ENCODE results near the gene RERE. TPM values are rescaled to one million over a fixed set of nuclear protein-coding genes. Genes with fewer than 3 reads are reported as not detected.
A peak's percentile ranks its signal among the peaks of the same experiment; 100 is the strongest.

Gene RERE
- total RNA-seq, 1 donor from 2014 or later: 252 TPM

GRCh38 chr1:8640950-8641349 lies 176.5 kb downstream of the RERE start:
- Mint-ChIP-seq H3K36me3 (ENCODE audit: unreplicated experiment) (no peaks in the 10 kb centered on the region), H3K4me1 (ENCODE audit: low read depth, unreplicated experiment) (peaks cover 52% of the 10 kb centered on the region), H3K9me3 (ENCODE audit: unreplicated experiment) (peaks cover 20% of the 10 kb centered on the region), H3K27ac (ENCODE audit: unreplicated experiment) (peak overlapping the region; percentile 97), H3K27me3 (ENCODE audit: unreplicated experiment) (peaks cover 5% of the 10 kb centered on the region), H3K4me3 (ENCODE audit: unreplicated experiment) (peak overlapping the region; percentile 47)
- TF ChIP-seq CTCF (IDR thresholded peaks at IDR 0.05; ENCODE audit: partially characterized antibody, unreplicated experiment): no peak
- DNase-seq: no peak

- no peak for DNase-seq
Observed at GRCh38 chr1:8639148-8639547, 178.3 kb downstream of the RERE start.

GRCh38 chr1:8633741-8634501 lies 183.5 kb downstream of the RERE start:
- Mint-ChIP-seq H3K27me3 (ENCODE audit: unreplicated experiment) (peaks cover 3% of the 10 kb centered on the region), H3K36me3 (ENCODE audit: unreplicated experiment) (no peaks in the 10 kb centered on the region), H3K9me3 (ENCODE audit: unreplicated experiment) (peaks cover 20% of the 10 kb centered on the region), H3K4me3 (ENCODE audit: unreplicated experiment) (no peak overlapping the region), H3K27ac (ENCODE audit: unreplicated experiment) (peak overlapping the region; percentile 7), H3K4me1 (ENCODE audit: low read depth, unreplicated experiment) (peaks cover 48% of the 10 kb centered on the region)
- no peak for DNase-seq
- TF ChIP-seq CTCF (IDR thresholded peaks at IDR 0.05; ENCODE audit: partially characterized antibody, unreplicated experiment): no peak

More at GRCh38 chr1:8639148-8639547, 178.3 kb downstream of the RERE start:
- Mint-ChIP-seq H3K27me3 (ENCODE audit: unreplicated experiment) (peaks cover 5% of the 10 kb centered on the region), H3K9me3 (ENCODE audit: unreplicated experiment) (peaks cover 18% of the 10 kb centered on the region), H3K36me3 (ENCODE audit: unreplicated experiment) (no peaks in the 10 kb centered on the region), H3K4me3 (ENCODE audit: unreplicated experiment) (no peak overlapping the region), H3K27ac (ENCODE audit: unreplicated experiment) (peak overlapping the region; percentile 97), H3K4me1 (ENCODE audit: low read depth, unreplicated experiment) (peaks cover 55% of the 10 kb centered on the region)
- no peak for TF ChIP-seq CTCF (IDR thresholded peaks at IDR 0.05; ENCODE audit: partially characterized antibody, unreplicated experiment)

DNA sequence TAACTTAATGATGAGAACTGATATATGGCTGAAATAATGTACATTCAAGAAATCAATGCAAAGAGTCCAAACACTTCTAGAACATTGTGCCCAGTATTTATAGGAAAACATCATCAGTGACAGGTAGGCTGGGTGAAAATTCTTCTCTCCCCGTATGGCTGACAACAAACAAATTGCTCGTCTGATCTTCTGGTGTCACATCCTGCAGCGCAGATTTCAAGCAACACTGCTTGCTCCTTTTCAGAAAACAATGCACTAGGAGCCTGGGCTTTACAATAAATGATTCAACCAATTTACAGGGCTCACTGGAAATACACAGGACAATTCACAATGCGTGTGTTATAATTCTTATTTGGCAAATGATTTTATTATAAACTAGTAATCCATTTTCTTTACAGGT lies 185.3 kb downstream of the RERE start:
- no peak for TF ChIP-seq CTCF (IDR thresholded peaks at IDR 0.05; ENCODE audit: partially characterized antibody, unreplicated experiment)
- H3K4me3 Mint-ChIP-seq (ENCODE audit: unreplicated experiment): no peak overlapping the region
- H3K27me3 Mint-ChIP-seq (ENCODE audit: unreplicated experiment): peaks cover 3% of the 10 kb centered on the region
- peaks cover 56% of the 10 kb centered on the region for H3K4me1 Mint-ChIP-seq (ENCODE audit: low read depth, unreplicated experiment)
- no peak for DNase-seq
- H3K36me3 Mint-ChIP-seq (ENCODE audit: unreplicated experiment): no peaks in the 10 kb centered on the region
- peak overlapping the region; percentile 2 for H3K27ac Mint-ChIP-seq (ENCODE audit: unreplicated experiment)
- H3K9me3 Mint-ChIP-seq (ENCODE audit: unreplicated experiment): peaks cover 19% of the 10 kb centered on the region

- Mint-ChIP-seq H3K4me1 (ENCODE audit: low read depth, unreplicated experiment) (peaks cover 64% of the 10 kb centered on the region), H3K27ac (ENCODE audit: unreplicated experiment) (no peak overlapping the region)
- no peak for TF ChIP-seq CTCF (IDR thresholded peaks at IDR 0.05; ENCODE audit: partially characterized antibody, unreplicated experiment)
Observed at GRCh38 chr1:8631163-8631562, 186.3 kb downstream of the RERE start.

More at GRCh38 chr1:8631163-8631562, 186.3 kb downstream of the RERE start:
- peaks cover 26% of the 10 kb centered on the region for H3K9me3 Mint-ChIP-seq (ENCODE audit: unreplicated experiment)
- DNase-seq: no peak
- no peak overlapping the region for H3K4me3 Mint-ChIP-seq (ENCODE audit: unreplicated experiment)
- H3K36me3 Mint-ChIP-seq (ENCODE audit: unreplicated experiment): no peaks in the 10 kb centered on the region
- H3K27me3 Mint-ChIP-seq (ENCODE audit: unreplicated experiment): peaks cover 10% of the 10 kb centered on the region

Data from glutamatergic neuron (in vitro differentiated cells).